ENCODE measurements around the gene PIR.

- TF ChIP-seq CTCF (IDR thresholded peaks at IDR 0.05; ENCODE audit: extremely low read depth in 1 of 2, insufficient read depth in 1 of 2, low read depth in 1 of 2, low read length in 2 of 2) (no peak), MAX (IDR thresholded peaks at IDR 0.05; ENCODE audit: insufficient read depth, insufficient read length) (no peak), POLR2A (IDR thresholded peaks at IDR 0.05; ENCODE audit: low read depth, low read length) (no peak), GATA2 (IDR thresholded peaks at IDR 0.05; ENCODE audit: insufficient read depth, insufficient read length, low read depth, low read length) (no peak), EZH2 (IDR thresholded peaks at IDR 0.05; ENCODE audit: borderline replicate concordance, low read depth, low read length, severe bottlenecking) (no peak), JUN (IDR thresholded peaks at IDR 0.05; ENCODE audit: borderline replicate concordance, insufficient read depth, insufficient read length, low read depth) (no peak), FOS (IDR thresholded peaks at IDR 0.05; ENCODE audit: borderline replicate concordance, insufficient read depth, low read length) (no peak), POLR2AphosphoS5 (IDR thresholded peaks at IDR 0.05; ENCODE audit: insufficient read depth, low read depth, low read length) (no peak), MYC (IDR thresholded peaks at IDR 0.05; ENCODE audit: low read depth, low read length) (no peak)
Observed at GRCh38 chrX:15343075-15343476, 150.1 kb downstream of the PIR start.
